Gastrocnemius medialis (tissue), 4 donors: ENCODE data around the gene MOXD1. TPM values are rescaled to one million over a fixed set of nuclear protein-coding genes. Genes with fewer than 3 reads are reported as not detected.

Experiments used
- ATAC-seq, 2 donors: fragments of 150-250 bp; one replicate each; pipeline ENCODE4 v1.9.1; 2016
- DNase-seq, 2 donors: peaks; one replicate each; pipeline ENCODE4 v3.0.0-alpha.2; 2019
- H3K27ac ChIP-seq, 4 donors: fragments of 200-600 bp; sonication (generic); 1 replicate in 1 of 4; 2 replicates in 3 of 4; pipeline ENCODE4 v1.5.1; 2016 to 2018; ENCODE audit warnings: mild to moderate bottlenecking in 2 of 4, moderate library complexity in 1 of 4
- H3K27me3 ChIP-seq, 3 donors: fragments of 200-600 bp; sonication (generic) in 2 of 3; 1 replicate in 1 of 3; 2 replicates in 2 of 3; pipeline versions ENCODE4 v1.5.1 to v1.6.0; 2016 to 2019; ENCODE audit warnings: mild to moderate bottlenecking in 1 of 3, moderate library complexity in 1 of 3
- H3K36me3 ChIP-seq, 2 donors: fragments of 200-600 bp; sonication (generic) in 1 of 2; one replicate each; pipeline ENCODE4 v1.5.1; 2017 to 2018
- H3K4me1 ChIP-seq, 2 donors: fragments of 200-600 bp; sonication (generic) in 1 of 2; one replicate each; pipeline ENCODE4 v1.5.1; 2016 to 2017; ENCODE audit warnings: mild to moderate bottlenecking in 2 of 2
- H3K4me3 ChIP-seq, 4 donors: fragments of 200-600 bp; sonication (generic) in 3 of 4; 1 replicate in 1 of 4; 2 replicates in 3 of 4; pipeline ENCODE4 v1.5.1; 2016 to 2019; ENCODE audit warnings: mild to moderate bottlenecking in 2 of 4
- H3K9me3 ChIP-seq, 3 donors: fragments of 200-600 bp; sonication (generic) in 2 of 3; 1 replicate in 1 of 3; 2 replicates in 2 of 3; pipeline ENCODE4 v1.5.1; 2016 to 2019
- POLR2A ChIP-seq, 2 donors: fragments of 450-650 bp; IDR thresholded peaks; one replicate each; pipeline ENCODE4 v1.6.1; 2017; ENCODE audit warnings: antibody characterized with exemption in 2 of 2, mild to moderate bottlenecking in 2 of 2, moderate library complexity in 2 of 2
- in situ Hi-C, 4 donors: fragments of 200-750 bp; cut with MboI; loops; one replicate each; pipeline versions ENCODE4 v1.15.0 to v1.8.0; 2017; ENCODE audit warnings: low sequenced_read_pairs in 4 of 4
- intact Hi-C: fragments of 100-400 bp; cut with DNase I; formaldehyde crosslinking; loops from one replicate; pipeline ENCODE4 v1.15.1; 2023; ENCODE audit warnings: low total_unique reads
- total RNA-seq, 4 donors: library from RNA; depleted of rRNA; stranded (reverse); fragments of >200 nt; gene quantifications; one replicate each; pipeline versions ENCODE4 v1.1.0 to v1.2.3, GENCODE V29; 2016
- TF ChIP-seq, protein P1 (sequence below), 5 experiments: fragments of 450-650 bp in 3 of 5; fragments of 200-600 bp in 2 of 5; sonication (generic) in 2 of 5; IDR thresholded peaks in 4 of 5; conservative IDR thresholded peaks in 1 of 5; 1 replicate in 4 of 5; 2 replicates in 1 of 5; pipeline ENCODE4 v1.5.1; 2016 to 2019; ENCODE audit warnings: antibody characterized with exemption in 5 of 5, mild to moderate bottlenecking in 3 of 5, moderate library complexity in 3 of 5

MOXD1 gene
- total RNA-seq, 4 donors from 2014 or later = 0.62 to 0.69 (median 0.66) TPM; not detected in 1

- no peak overlapping the region for H3K4me3 ChIP-seq
- DNase-seq (no peak), ATAC-seq (no peak)
- no peak for TF ChIP-seq POLR2A (IDR thresholded peaks at IDR 0.05)
- TF ChIP-seq, protein P1, sequence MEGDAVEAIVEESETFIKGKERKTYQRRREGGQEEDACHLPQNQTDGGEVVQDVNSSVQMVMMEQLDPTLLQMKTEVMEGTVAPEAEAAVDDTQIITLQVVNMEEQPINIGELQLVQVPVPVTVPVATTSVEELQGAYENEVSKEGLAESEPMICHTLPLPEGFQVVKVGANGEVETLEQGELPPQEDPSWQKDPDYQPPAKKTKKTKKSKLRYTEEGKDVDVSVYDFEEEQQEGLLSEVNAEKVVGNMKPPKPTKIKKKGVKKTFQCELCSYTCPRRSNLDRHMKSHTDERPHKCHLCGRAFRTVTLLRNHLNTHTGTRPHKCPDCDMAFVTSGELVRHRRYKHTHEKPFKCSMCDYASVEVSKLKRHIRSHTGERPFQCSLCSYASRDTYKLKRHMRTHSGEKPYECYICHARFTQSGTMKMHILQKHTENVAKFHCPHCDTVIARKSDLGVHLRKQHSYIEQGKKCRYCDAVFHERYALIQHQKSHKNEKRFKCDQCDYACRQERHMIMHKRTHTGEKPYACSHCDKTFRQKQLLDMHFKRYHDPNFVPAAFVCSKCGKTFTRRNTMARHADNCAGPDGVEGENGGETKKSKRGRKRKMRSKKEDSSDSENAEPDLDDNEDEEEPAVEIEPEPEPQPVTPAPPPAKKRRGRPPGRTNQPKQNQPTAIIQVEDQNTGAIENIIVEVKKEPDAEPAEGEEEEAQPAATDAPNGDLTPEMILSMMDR (IDR thresholded peaks at IDR 0.05 in 4 of 5, conservative IDR thresholded peaks at IDR 0.05 in 1 of 5) = no peak
- H3K4me1 ChIP-seq = no peaks in the 10 kb centered on the region
- no peak overlapping the region for H3K27ac ChIP-seq
- intact Hi-C loops (no loop called here), in situ Hi-C loops (no loop called here)
- no peaks in the 10 kb centered on the region for H3K27me3 ChIP-seq
- no peaks in the 10 kb centered on the region for H3K9me3 ChIP-seq
- no peaks in the 10 kb centered on the region for H3K36me3 ChIP-seq
These were observed 154.5 kb downstream of the MOXD1 start for GRCh38 chr6:132246632-132247270.

DNA sequence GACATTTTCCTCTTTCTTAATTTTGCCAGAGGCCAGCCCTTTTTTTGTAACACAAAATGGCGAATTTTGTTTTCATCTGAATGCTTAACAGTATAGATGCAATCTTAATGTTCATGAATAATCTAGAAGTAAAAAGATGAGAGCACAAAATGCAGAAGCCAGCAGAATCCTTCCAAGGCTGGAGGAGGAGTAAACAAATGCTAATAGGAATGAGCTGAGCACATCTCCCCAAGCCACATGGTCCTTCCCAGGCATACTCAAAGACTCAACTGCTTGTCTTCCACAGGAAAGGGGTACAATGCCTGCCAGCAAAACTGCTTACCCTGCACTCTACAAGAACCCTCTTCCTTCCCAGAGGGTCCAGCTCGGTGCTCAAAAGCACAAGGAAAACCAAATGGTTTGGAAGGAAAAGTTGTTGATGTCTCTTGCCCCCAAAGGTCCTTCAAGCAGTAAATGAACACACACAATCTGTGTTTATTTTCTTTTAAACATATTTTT, 155.1 kb downstream of the MOXD1 start:
- intact Hi-C loops = no loop called here
- Histone ChIP-seq H3K27me3 (no peaks in the 10 kb centered on the region), H3K9me3 (no peaks in the 10 kb centered on the region), H3K4me1 (no peaks in the 10 kb centered on the region), H3K36me3 (no peaks in the 10 kb centered on the region), H3K4me3 (no peak overlapping the region), H3K27ac (no peak overlapping the region)
- ATAC-seq (no peak), DNase-seq (no peak)
- TF ChIP-seq, protein P1 (IDR thresholded peaks at IDR 0.05 in 4 of 5, conservative IDR thresholded peaks at IDR 0.05 in 1 of 5) = no peak
- no peak for TF ChIP-seq POLR2A (IDR thresholded peaks at IDR 0.05)
- in situ Hi-C loops = no loop called here

Other genes starting within 250 kb of the MOXD1 start
- 10 to 100 TPM; 18.2 to 64.3 (median 20.6) TPM for gene STX7, start 111.6 kb upstream of the MOXD1 start, total RNA-seq
- gene TAAR9, start 136.8 kb upstream of the MOXD1 start, total RNA-seq = not detected
- not detected for gene TAAR8, start 151.2 kb upstream of the MOXD1 start, total RNA-seq
- gene TAAR6, start 168.8 kb upstream of the MOXD1 start, total RNA-seq = not detected
- gene TAAR5, start 188.3 kb upstream of the MOXD1 start, total RNA-seq = not detected
- not detected for gene TAAR2, start 222.8 kb upstream of the MOXD1 start, total RNA-seq